GM23338 (cell line): ENCODE results near the gene SETDB1.

Experiments used
- CREB1 ChIP-seq: fragments of 250-450 bp; sonication (Bioruptor Pico); IDR thresholded peaks from 2 replicates; pipeline ENCODE4 v1.5.0; 2020; ENCODE audit warnings: low read depth, mild to moderate bottlenecking, moderate library complexity
- EZH2 ChIP-seq: fragments of 200-600 bp; sonication (generic); IDR thresholded peaks from one replicate; pipeline ENCODE4 v1.8.0; 2017; ENCODE audit warnings: antibody characterized with exemption, mild to moderate bottlenecking, low read depth; ENCODE audit not compliant: unreplicated experiment
- EZH2phosphoT487 ChIP-seq: fragments of 200-600 bp; sonication (generic); IDR thresholded peaks from one replicate; pipeline ENCODE4 v1.8.1; 2018; ENCODE audit warnings: antibody characterized with exemption; ENCODE audit not compliant: unreplicated experiment
- POLR2AphosphoS5 ChIP-seq: IDR thresholded peaks from 2 replicates; pipeline ENCODE4 v1.6.1; 2016; ENCODE audit warnings: antibody characterized with exemption, low read depth
- TF ChIP-seq, protein P1 (sequence below), 2 experiments: fragments of 200-600 bp in 1 of 2; sonication (generic) in 1 of 2; conservative IDR thresholded peaks; 2 replicates each; pipeline versions ENCODE4 v1.5.1 to v1.6.1; 2016 to 2017; ENCODE audit warnings: antibody characterized with exemption in 2 of 2, low read depth in 2 of 2, mild to moderate bottlenecking in 2 of 2, moderate library complexity in 1 of 2
- TF ChIP-seq, protein P2 (sequence below): IDR thresholded peaks from one replicate; pipeline ENCODE4 v1.6.1; 2018; ENCODE audit warnings: antibody characterized with exemption; ENCODE audit not compliant: unreplicated experiment

DNA sequence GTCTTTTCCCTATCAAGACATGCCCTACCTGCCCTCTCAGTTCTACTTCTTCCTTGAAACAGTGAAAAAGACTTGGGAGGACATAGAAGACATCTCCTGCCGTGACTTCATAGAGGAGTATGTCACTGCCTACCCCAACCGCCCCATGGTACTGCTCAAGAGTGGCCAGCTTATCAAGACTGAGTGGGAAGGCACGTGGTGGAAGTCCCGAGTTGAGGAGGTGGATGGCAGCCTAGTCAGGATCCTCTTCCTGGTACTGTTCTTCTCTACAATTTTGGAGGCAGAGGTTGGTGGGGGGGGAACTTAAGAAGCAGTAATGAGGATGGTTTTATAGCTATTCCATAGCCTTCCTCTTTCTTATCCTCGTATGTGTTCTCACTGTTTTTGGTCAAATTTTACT lies 18.7 kb downstream of the SETDB1 start:
- TF ChIP-seq EZH2 (no peak), CREB1 (CRISPR knock-in tag) (no peak), EZH2phosphoT487 (no peak), POLR2AphosphoS5 (no peak)
- TF ChIP-seq, protein P1, sequence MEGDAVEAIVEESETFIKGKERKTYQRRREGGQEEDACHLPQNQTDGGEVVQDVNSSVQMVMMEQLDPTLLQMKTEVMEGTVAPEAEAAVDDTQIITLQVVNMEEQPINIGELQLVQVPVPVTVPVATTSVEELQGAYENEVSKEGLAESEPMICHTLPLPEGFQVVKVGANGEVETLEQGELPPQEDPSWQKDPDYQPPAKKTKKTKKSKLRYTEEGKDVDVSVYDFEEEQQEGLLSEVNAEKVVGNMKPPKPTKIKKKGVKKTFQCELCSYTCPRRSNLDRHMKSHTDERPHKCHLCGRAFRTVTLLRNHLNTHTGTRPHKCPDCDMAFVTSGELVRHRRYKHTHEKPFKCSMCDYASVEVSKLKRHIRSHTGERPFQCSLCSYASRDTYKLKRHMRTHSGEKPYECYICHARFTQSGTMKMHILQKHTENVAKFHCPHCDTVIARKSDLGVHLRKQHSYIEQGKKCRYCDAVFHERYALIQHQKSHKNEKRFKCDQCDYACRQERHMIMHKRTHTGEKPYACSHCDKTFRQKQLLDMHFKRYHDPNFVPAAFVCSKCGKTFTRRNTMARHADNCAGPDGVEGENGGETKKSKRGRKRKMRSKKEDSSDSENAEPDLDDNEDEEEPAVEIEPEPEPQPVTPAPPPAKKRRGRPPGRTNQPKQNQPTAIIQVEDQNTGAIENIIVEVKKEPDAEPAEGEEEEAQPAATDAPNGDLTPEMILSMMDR (conservative IDR thresholded peaks at IDR 0.05; ENCODE audit: low read depth in 2 of 2): no peak
- TF ChIP-seq, protein P2, sequence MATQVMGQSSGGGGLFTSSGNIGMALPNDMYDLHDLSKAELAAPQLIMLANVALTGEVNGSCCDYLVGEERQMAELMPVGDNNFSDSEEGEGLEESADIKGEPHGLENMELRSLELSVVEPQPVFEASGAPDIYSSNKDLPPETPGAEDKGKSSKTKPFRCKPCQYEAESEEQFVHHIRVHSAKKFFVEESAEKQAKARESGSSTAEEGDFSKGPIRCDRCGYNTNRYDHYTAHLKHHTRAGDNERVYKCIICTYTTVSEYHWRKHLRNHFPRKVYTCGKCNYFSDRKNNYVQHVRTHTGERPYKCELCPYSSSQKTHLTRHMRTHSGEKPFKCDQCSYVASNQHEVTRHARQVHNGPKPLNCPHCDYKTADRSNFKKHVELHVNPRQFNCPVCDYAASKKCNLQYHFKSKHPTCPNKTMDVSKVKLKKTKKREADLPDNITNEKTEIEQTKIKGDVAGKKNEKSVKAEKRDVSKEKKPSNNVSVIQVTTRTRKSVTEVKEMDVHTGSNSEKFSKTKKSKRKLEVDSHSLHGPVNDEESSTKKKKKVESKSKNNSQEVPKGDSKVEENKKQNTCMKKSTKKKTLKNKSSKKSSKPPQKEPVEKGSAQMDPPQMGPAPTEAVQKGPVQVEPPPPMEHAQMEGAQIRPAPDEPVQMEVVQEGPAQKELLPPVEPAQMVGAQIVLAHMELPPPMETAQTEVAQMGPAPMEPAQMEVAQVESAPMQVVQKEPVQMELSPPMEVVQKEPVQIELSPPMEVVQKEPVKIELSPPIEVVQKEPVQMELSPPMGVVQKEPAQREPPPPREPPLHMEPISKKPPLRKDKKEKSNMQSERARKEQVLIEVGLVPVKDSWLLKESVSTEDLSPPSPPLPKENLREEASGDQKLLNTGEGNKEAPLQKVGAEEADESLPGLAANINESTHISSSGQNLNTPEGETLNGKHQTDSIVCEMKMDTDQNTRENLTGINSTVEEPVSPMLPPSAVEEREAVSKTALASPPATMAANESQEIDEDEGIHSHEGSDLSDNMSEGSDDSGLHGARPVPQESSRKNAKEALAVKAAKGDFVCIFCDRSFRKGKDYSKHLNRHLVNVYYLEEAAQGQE: no peak
